ENCODE data around the gene TAS2R5. TPM values are rescaled to one million over a fixed set of nuclear protein-coding genes. Genes with fewer than 3 reads are reported as not detected.
"Not testable (repeated sequence)": the region's sequence is repeated elsewhere in the genome, so short reads cannot be mapped to it uniquely, and the experiment has no call there.

Gene TAS2R5
- 1 to 10 TPM; 1.3 to 2.3 TPM for total RNA-seq

DNA sequence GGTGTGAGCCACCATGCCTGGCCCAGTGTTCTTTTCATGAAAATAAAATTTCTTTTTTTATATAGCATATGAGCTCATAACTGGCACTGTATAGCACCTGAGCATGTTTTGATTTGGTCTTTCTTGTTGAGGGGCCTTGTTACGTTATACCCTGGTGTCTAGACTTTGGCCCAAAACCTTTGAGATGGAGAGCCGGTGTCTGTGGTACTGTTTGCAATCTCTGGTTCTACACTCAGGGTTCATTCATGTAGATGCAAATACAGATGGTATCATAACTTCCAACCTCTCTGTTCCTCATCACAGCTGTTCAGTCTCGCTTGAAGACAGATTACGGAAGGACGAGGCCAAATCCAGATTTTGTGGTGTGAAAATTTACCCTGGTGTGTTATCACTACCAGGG is at the start of gene TAS2R5:
Gene TAS2R5, plus strand, starts transcription at position 301 of the 400 bp plus-strand sequence. CDS start 145 bp downstream, outside the sequence.
- no peak for ATAC-seq (replicated peaks in 1 of 2)
- Mint-ChIP-seq H3K9me3 (no peaks in the 10 kb centered on the region), H3K27me3 (ENCODE audit: low read depth) (no peaks in the 10 kb centered on the region), H3K4me3 (no peak within 1 kb of the TSS), H3K36me3 (ENCODE audit: insufficient read depth in 2 of 2) (peaks cover 0 to 2% of the 10 kb centered on the region in 2 donors), H3K27ac (no peak within 1 kb of the TSS), H3K4me1 (ENCODE audit: low read depth) (no peaks in the 10 kb centered on the region)
- DNase-seq, result no peak

GRCh38 chr7:141742229-141742628 is 47.8 kb upstream of the TAS2R5 start:
- Mint-ChIP-seq H3K4me1 (ENCODE audit: low read depth) (peaks cover 49% of the 10 kb centered on the region), H3K27ac (peak overlapping the region; percentile 55), H3K4me3 (peak overlapping the region in 1 of 2 donors; percentile 29), H3K9me3 (no peaks in the 10 kb centered on the region), H3K36me3 (ENCODE audit: insufficient read depth in 2 of 2) (peaks cover 17 to 41% of the 10 kb centered on the region in 2 donors), H3K27me3 (ENCODE audit: low read depth) (no peaks in the 10 kb centered on the region)
- DNase-seq (no peak), ATAC-seq (replicated peaks in 1 of 2) (no peak)

DNA sequence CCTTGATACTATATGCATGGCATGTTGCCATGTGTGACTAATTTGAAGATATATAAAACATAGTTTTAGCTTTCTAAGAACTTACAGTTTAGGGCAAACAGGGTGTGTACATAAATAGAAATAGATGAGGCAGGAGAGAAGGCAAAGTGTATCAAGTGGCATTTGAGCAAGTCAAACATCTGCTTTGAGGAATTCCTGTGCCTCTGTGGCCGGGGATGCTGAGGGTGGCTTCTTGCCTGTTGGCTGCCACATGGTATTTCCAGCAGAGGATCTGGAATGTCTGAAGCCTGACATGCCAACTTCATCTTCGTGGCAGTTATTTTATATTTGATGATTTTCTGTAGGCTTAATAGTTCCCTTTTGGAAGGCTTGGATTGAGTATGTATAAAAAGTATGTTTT is 45.9 kb upstream of the TAS2R5 start:
- ATAC-seq (replicated peaks in 1 of 2), result no peak
- Mint-ChIP-seq H3K27ac (peak overlapping the region; percentile 56), H3K4me3 (no peak overlapping the region), H3K36me3 (ENCODE audit: insufficient read depth in 2 of 2) (peaks cover 15 to 40% of the 10 kb centered on the region in 2 donors), H3K27me3 (ENCODE audit: low read depth) (no peaks in the 10 kb centered on the region), H3K4me1 (ENCODE audit: low read depth) (peaks cover 35% of the 10 kb centered on the region), H3K9me3 (no peaks in the 10 kb centered on the region)
- DNase-seq, result no peak

GRCh38 chr7:141748396-141748795 is 41.6 kb upstream of the TAS2R5 start:
- Mint-ChIP-seq H3K27me3 (ENCODE audit: low read depth) (no peaks in the 10 kb centered on the region), H3K4me1 (ENCODE audit: low read depth) (peaks cover 9% of the 10 kb centered on the region), H3K4me3 (no peak overlapping the region), H3K9me3 (peaks cover 1 to 7% of the 10 kb centered on the region in 2 donors), H3K27ac (no peak overlapping the region), H3K36me3 (ENCODE audit: insufficient read depth in 2 of 2) (peaks cover 37 to 53% of the 10 kb centered on the region in 2 donors)
- ATAC-seq (replicated peaks in 1 of 2) (no peak), DNase-seq (no peak)

DNA sequence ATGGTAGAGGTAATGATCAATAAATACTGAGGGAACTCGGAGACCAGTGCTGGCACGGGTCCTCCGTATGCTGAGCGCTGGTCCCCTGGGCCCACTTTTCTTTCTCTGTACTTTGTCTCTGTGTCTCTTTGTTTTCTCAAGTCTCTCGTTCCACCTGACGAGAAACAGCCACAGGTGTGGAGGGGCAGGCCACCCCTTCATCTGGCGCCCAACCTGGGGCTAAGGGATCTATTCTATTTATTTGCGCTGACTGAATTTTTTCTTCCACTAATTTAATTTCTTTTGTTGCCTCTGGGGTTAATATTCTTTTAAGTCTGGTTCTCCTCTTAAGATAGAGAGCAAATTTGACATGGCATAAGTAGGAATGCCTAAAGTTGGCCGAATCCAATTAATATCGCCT is 38.1 kb upstream of the TAS2R5 start:
- not testable (repeated sequence) for DNase-seq

DNA sequence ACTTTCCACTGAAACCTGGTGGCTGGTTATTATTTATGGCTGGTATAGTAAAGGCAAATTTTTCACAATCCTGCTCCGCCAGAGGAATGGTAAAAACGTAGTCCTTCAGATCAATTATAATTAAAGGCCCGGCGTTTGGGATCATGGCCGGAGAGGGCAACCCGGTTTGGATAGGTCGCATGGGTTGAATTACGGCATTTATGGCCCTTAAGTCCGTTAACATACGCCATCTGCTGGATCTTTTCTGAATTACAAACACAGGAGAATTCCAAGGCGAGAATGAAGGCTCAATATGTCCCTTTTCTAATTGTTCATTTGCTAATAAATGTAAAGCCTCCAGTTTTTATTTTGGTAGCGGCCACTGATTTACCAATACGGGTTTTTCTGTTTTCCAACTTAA is 37.4 kb upstream of the TAS2R5 start:
- Mint-ChIP-seq H3K4me3 (no peak overlapping the region), H3K9me3 (peaks cover 1 to 7% of the 10 kb centered on the region in 2 donors), H3K27me3 (ENCODE audit: low read depth) (no peaks in the 10 kb centered on the region), H3K27ac (no peak overlapping the region), H3K36me3 (ENCODE audit: insufficient read depth in 2 of 2) (peaks cover 43 to 51% of the 10 kb centered on the region in 2 donors), H3K4me1 (ENCODE audit: low read depth) (no peaks in the 10 kb centered on the region)
- no peak for DNase-seq
- ATAC-seq (replicated peaks in 1 of 2), result no peak

More for the DNA sequence above, 38.1 kb upstream of the TAS2R5 start:
- H3K27ac Mint-ChIP-seq; H3K27me3 Mint-ChIP-seq (ENCODE audit: low read depth); H3K9me3 Mint-ChIP-seq; H3K4me3 Mint-ChIP-seq; ATAC-seq (replicated peaks in 1 of 2); H3K4me1 Mint-ChIP-seq (ENCODE audit: low read depth): not testable (repeated sequence)
- peaks cover 43 to 51% of the 10 kb centered on the region in 2 donors for H3K36me3 Mint-ChIP-seq (ENCODE audit: insufficient read depth in 2 of 2)

DNA sequence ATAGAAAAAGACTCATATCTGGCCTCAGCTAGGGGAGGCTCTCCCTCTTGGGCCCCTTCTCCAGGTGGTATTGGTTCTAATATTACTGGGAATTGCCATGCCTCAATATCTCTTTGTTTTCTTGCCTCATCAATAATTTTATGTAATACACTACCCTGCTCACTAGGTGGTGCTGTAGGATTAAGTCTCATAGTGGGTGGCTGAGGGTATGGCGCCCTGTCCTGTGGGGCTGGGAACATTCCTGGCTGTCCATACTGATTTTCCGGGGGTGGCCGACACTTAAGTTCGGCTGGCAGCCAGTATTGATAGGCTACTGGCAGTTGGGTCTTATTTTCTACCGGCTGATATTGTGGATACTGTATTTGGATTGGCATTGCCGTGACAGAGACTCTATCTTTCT is 35.1 kb upstream of the TAS2R5 start:
- no peak overlapping the region for H3K4me3 Mint-ChIP-seq
- H3K27ac Mint-ChIP-seq, result no peak overlapping the region
- DNase-seq (peak in 1 of 2 donors; percentile 5), ATAC-seq (replicated peaks in 1 of 2) (no peak)
- peaks cover 39 to 46% of the 10 kb centered on the region in 2 donors for H3K36me3 Mint-ChIP-seq (ENCODE audit: insufficient read depth in 2 of 2)
- H3K9me3 Mint-ChIP-seq, result peaks cover 1 to 7% of the 10 kb centered on the region in 2 donors
- H3K4me1 Mint-ChIP-seq (ENCODE audit: low read depth), result no peaks in the 10 kb centered on the region
- H3K27me3 Mint-ChIP-seq (ENCODE audit: low read depth), result no peaks in the 10 kb centered on the region

DNA sequence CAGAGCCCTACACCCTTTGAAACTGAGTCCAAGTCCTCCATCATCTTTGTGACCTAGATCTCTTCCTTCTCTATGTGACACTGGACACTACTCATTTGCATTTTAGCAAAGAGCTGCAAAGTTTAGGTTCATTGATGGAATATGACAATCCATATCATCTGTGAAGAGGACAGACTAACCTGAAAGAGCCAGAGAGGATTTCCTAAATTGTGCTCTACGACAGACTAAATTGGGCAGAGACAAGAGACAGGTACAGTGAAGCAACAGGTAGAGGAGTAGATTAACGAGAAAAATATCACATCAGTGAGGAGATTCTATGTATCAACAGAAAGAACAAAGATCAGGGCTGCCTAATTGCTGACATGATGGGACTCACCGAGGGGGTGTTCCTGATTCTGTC is 26.2 kb upstream of the TAS2R5 start, which contains the start of gene TAS2R3:
Gene TAS2R3, plus strand, starts transcription at position 301 of the 400 bp plus-strand sequence. Its CDS starts 62 bp downstream, at position 363.
- Mint-ChIP-seq H3K4me1 (ENCODE audit: low read depth) (no peaks in the 10 kb centered on the region), H3K36me3 (ENCODE audit: insufficient read depth in 2 of 2) (peaks cover 11 to 15% of the 10 kb centered on the region in 2 donors), H3K27ac (peak within 1 kb of the TSS; percentile 14), H3K4me3 (no peak within 1 kb of the TSS), H3K27me3 (ENCODE audit: low read depth) (no peaks in the 10 kb centered on the region), H3K9me3 (no peaks in the 10 kb centered on the region)
- DNase-seq (no peak), ATAC-seq (replicated peaks in 1 of 2) (no peak)

GRCh38 chr7:141770083-141770583 is 19.9 kb upstream of the TAS2R5 start:
- not testable (repeated sequence) for H3K27ac Mint-ChIP-seq; H3K4me3 Mint-ChIP-seq; DNase-seq; ATAC-seq (replicated peaks in 1 of 2); H3K9me3 Mint-ChIP-seq; H3K27me3 Mint-ChIP-seq (ENCODE audit: low read depth); H3K4me1 Mint-ChIP-seq (ENCODE audit: low read depth)
- H3K36me3 Mint-ChIP-seq (ENCODE audit: insufficient read depth in 2 of 2), result peaks cover 7 to 27% of the 10 kb centered on the region in 2 donors

DNA sequence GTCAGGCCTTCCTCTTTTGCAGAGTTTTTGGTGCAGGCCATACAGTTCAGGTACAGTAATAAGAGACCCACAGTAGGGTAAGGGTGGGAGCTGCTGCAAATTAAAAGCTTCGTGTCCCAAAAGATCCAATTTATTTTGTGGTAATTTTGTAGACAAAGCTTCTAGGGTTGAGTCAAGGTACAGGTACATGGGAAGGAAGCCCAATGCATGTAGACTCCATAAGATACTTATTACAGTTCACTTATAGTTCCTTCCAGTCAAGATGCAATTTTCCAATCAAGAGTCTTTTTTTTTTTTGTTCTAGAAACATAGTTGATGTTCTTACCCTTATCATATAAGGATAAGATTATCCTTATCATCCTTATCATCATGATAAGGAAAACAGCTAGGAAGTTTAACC is 13.6 kb upstream of the TAS2R5 start, which contains the start of gene TAS2R4:
Gene TAS2R4, plus strand, starts transcription at position 301 of the 400 bp plus-strand sequence. CDS start 1,815 bp downstream, outside the sequence.
- peaks cover 0 to 3% of the 10 kb centered on the region in 2 donors for H3K9me3 Mint-ChIP-seq
- peaks cover 14 to 28% of the 10 kb centered on the region in 2 donors for H3K36me3 Mint-ChIP-seq (ENCODE audit: insufficient read depth in 2 of 2)
- no peak within 1 kb of the TSS for H3K27ac Mint-ChIP-seq
- no peak within 1 kb of the TSS for H3K4me3 Mint-ChIP-seq
- H3K4me1 Mint-ChIP-seq (ENCODE audit: low read depth), result no peaks in the 10 kb centered on the region
- ATAC-seq (replicated peaks in 1 of 2), result no peak
- H3K27me3 Mint-ChIP-seq (ENCODE audit: low read depth), result no peaks in the 10 kb centered on the region
- DNase-seq, result no peak

GRCh38 chr7:141785706-141786552 is 4.1 kb upstream of the TAS2R5 start:
- Mint-ChIP-seq H3K27me3 (ENCODE audit: low read depth) (no peaks in the 10 kb centered on the region), H3K4me3 (no peak overlapping the region), H3K4me1 (ENCODE audit: low read depth) (no peaks in the 10 kb centered on the region), H3K36me3 (ENCODE audit: insufficient read depth in 2 of 2) (no peaks in the 10 kb centered on the region), H3K27ac (no peak overlapping the region), H3K9me3 (no peaks in the 10 kb centered on the region)
- DNase-seq, result peak; percentile 10 to 14
- ATAC-seq (replicated peaks in 1 of 2), result no peak

- no peak for DNase-seq
- Mint-ChIP-seq H3K4me1 (ENCODE audit: low read depth) (no peaks in the 10 kb centered on the region), H3K27ac (no peak overlapping the region), H3K27me3 (ENCODE audit: low read depth) (no peaks in the 10 kb centered on the region), H3K4me3 (no peak overlapping the region), H3K36me3 (ENCODE audit: insufficient read depth in 2 of 2) (no peaks in the 10 kb centered on the region), H3K9me3 (no peaks in the 10 kb centered on the region)
- no peak for ATAC-seq (replicated peaks in 1 of 2)
These were observed 1.7 kb upstream of the TAS2R5 start for GRCh38 chr7:141788296-141788695.

DNA sequence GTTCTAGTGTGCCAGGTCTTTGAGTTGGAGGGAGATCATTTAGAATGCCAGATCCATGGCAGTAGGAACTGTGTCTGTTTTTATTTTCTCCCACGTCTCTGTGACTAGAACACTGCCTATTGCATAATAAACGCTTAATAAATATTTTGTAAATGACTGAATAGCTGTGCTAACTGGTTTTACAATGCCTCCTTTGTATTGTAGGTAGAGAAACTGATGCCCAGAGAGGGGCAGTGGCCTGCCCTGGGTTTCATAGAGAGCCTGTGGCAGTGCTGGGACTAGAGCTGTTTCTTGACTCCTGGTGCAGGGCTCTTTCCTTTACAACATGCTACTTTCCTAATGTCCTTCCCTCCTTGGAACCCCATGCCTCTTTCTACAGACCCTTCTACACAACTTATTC is 2.5 kb downstream of the TAS2R5 start:
- H3K4me1 Mint-ChIP-seq (ENCODE audit: low read depth), result no peaks in the 10 kb centered on the region
- H3K4me3 Mint-ChIP-seq, result no peak overlapping the region
- H3K9me3 Mint-ChIP-seq, result no peaks in the 10 kb centered on the region
- no peaks in the 10 kb centered on the region for H3K27me3 Mint-ChIP-seq (ENCODE audit: low read depth)
- DNase-seq (no peak), ATAC-seq (replicated peaks in 1 of 2) (no peak)
- no peak overlapping the region for H3K27ac Mint-ChIP-seq
- peaks cover 2 to 4% of the 10 kb centered on the region in 2 donors for H3K36me3 Mint-ChIP-seq (ENCODE audit: insufficient read depth in 2 of 2)
